HEK293T (cell line): ENCODE data around the gene TOR4A.

Experiments used
- BHLHE40 ChIP-seq: fragments of 450-650 bp; IDR thresholded peaks from 2 replicates; pipeline ENCODE4 v1.6.1; 2016; ENCODE audit warnings: mild to moderate bottlenecking, moderate library complexity, borderline replicate concordance
- FOXA1 ChIP-seq: fragments of 450-650 bp; IDR thresholded peaks from 2 replicates; pipeline ENCODE4 v1.6.1; 2016; ENCODE audit warnings: mild to moderate bottlenecking
- FOXK2 ChIP-seq: fragments of 450-650 bp; IDR thresholded peaks from 2 replicates; pipeline ENCODE4 v1.6.1; 2016; ENCODE audit warnings: mild to moderate bottlenecking
- FOXM1 ChIP-seq: fragments of 450-650 bp; IDR thresholded peaks from 2 replicates; pipeline ENCODE4 v1.6.1; 2017; ENCODE audit warnings: mild to moderate bottlenecking, borderline replicate concordance
- HDGF ChIP-seq: fragments of 450-650 bp; IDR thresholded peaks from 2 replicates; pipeline ENCODE4 v1.6.1; 2017; ENCODE audit warnings: antibody characterized with exemption, borderline replicate concordance
- LEF1 ChIP-seq: fragments of 450-650 bp; IDR thresholded peaks from 2 replicates; pipeline ENCODE4 v1.6.1; 2017; ENCODE audit warnings: mild to moderate bottlenecking, borderline replicate concordance
- SP1 ChIP-seq: fragments of 450-650 bp; IDR thresholded peaks from 2 replicates; pipeline ENCODE4 v1.6.1; 2017
- TARDBP ChIP-seq: fragments of 450-650 bp; IDR thresholded peaks from 2 replicates; pipeline ENCODE4 v1.6.1; 2016

DNA sequence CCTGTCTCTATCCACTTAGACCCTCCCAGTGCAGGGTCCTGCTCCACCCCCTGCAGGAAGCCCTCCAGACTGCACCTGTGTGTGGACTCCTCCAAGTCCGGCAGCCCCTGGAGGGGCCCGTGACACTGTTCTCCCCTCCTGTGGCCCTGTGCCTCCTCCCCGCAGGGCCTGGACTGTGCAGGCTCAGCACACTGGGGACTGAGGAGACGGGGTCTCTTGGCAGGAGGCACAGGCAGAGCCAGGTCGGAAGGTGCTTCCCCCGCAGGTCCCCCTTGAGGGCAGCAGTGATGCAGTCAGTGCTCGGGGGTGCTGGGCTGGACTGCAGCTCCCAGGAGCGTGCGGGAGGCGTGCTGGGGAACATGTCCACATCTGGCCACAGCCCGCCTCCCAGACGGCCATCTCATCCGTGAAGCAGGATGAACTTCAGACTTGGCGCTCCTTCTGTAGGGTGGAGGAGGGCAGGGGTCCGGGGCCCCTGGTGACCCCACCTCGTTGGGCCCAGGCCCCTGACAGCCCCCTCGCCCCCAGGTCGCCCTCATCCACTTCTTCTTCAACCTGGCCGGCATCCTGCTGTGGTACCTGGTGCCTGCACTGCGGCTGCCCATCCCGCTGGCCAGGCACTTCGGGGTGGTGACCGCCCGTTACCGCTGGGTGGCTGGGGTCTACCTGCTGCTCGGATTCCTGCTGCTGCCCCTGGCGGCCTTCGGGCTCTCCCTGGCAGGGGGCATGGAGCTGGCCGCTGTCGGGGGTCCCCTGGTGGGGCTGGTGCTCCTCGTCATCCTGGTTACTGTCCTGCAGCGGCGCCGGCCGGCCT lies 41.9 kb upstream of the TOR4A start:
- TF ChIP-seq BHLHE40 (no peak), SP1 (no peak), LEF1 (no peak), FOXM1 (no peak), FOXA1 (no peak), HDGF (no peak), FOXK2 (no peak), TARDBP (no peak)
